ENCODE measurements around the gene ATP2A1.
"Not testable (repeated sequence)": the region's sequence is repeated elsewhere in the genome, so short reads cannot be mapped to it uniquely, and the experiment has no call there.

Gene ATP2A1

GRCh38 chr16:28883221-28883996, 5.1 kb downstream of the ATP2A1 start:
- DNase-seq (ENCODE audit: low read depth), result no peak
- no peak for TF ChIP-seq CTCF (conservative IDR thresholded peaks at IDR 0.05; ENCODE audit: low read length)
- no peak overlapping the region for H3K4me3 ChIP-seq (ENCODE audit: low read length)

DNA sequence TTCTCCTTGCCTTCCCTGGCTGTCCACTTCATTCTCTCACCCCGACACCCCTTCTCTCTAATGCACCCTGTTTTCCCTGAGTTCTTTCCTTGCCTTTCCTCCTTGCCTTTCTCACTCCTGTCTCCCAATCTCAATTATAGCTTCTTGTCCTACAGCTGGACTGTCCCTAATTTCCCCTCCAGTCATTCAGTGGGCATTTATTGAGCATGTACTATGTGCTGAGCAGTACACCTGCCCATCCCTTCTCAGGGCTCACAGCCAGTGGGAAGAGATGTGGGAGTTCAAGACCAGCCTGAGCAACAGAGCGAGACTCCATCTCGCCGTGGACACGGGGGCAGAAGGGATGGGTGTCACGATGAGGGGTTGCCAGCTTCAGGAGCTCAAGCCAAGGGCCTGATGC, 5.8 kb downstream of the ATP2A1 start:
- no peak for DNase-seq (ENCODE audit: low read depth)
- no peak for TF ChIP-seq CTCF (conservative IDR thresholded peaks at IDR 0.05; ENCODE audit: low read length)

GRCh38 chr16:28886945-28887344, 8.7 kb downstream of the ATP2A1 start:
- no peak for DNase-seq (ENCODE audit: low read depth)
- no peak overlapping the region for H3K4me3 ChIP-seq (ENCODE audit: low read length)
- TF ChIP-seq CTCF (conservative IDR thresholded peaks at IDR 0.05; ENCODE audit: low read length), result no peak

More for the DNA sequence above, 5.8 kb downstream of the ATP2A1 start:
- H3K4me3 ChIP-seq (ENCODE audit: low read length), result no peak overlapping the region

GRCh38 chr16:28890355-28890754, 12.1 kb downstream of the ATP2A1 start:
- not testable (repeated sequence) for DNase-seq (ENCODE audit: low read depth); H3K4me3 ChIP-seq (ENCODE audit: low read length)

DNA sequence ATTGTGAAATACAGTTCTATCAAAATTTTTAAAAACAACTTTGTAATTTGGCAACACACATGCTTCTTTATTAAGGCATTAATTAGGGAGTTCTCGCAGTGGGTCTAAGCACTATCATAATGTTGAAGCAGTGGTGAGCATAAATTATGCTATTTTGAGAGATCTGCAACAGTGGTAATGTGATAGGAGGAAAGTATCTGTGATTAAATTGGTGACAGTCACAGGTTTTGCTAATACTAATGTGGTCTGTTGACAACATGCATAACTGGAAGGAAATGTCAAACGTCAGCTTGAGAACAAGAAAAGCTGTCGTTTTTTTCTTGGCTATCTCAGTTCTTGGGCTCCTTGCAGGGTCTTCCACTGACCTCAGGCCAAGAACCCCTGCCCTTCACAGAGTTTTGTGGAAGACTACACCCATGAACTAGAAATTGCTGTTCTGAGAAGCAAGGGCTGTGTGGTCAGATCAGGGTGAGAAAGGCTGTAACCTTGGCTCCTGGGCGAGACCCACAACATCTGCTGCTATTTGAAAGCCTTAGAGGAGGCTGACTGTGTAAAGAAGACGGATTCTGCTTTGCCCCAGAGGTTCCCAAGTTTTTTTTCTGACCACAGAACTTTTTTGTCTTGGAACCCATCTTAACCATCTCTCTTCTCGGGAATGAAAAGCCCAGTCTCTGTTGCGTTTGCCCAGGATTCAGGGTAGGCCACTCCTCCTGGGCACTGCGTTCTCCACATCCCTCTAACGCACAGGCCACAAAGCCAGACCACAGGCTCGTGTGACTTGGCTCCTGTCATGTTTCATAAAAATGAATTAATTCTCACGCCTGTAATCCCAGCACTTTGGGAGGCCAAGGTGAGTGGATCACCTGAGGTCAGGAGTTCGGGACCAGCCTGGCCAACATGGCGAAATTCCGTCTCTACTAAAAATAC, 13.9 kb downstream of the ATP2A1 start:
- no peak for DNase-seq (ENCODE audit: low read depth)
- H3K4me3 ChIP-seq (ENCODE audit: low read length), result no peak overlapping the region
- TF ChIP-seq CTCF (conservative IDR thresholded peaks at IDR 0.05; ENCODE audit: low read length), result no peak

GRCh38 chr16:28893291-28893690, 15.0 kb downstream of the ATP2A1 start:
- no peak overlapping the region for H3K4me3 ChIP-seq (ENCODE audit: low read length)
- no peak for DNase-seq (ENCODE audit: low read depth)
- TF ChIP-seq CTCF (conservative IDR thresholded peaks at IDR 0.05; ENCODE audit: low read length), result no peak

DNA sequence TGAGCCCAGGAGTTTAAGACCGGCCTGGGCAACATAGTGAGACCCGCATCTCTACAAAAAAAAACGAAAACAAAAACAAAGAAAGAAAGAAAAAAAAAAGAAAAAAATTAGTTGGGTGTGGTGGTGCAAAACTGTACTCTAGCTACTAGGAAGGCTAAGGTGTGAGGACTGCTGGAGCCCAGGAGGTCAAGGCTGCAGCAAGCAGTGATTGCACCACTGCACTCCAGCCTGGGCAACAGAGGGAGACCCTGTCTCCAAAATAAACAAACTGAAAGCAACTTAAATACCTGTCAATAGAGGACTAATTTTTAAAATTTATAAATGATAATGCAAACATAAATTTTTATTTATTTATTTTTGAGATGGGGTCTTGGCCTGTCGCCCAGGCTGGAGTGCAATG, 17.3 kb downstream of the ATP2A1 start:
- DNase-seq (ENCODE audit: low read depth), result no peak
- no peak for TF ChIP-seq CTCF (conservative IDR thresholded peaks at IDR 0.05; ENCODE audit: low read length)
- H3K4me3 ChIP-seq (ENCODE audit: low read length), result no peak overlapping the region

Measured in AG10803 (cell line).